Adipocyte (in vitro differentiated cells): ENCODE results near the gene KCNMB4.
"Not testable (repeated sequence)": the region's sequence is repeated elsewhere in the genome, so short reads cannot be mapped to it uniquely, and the experiment has no call there.

ENCODE experiments used
- DNase-seq: peaks from one replicate; pipeline ENCODE4 v3.0.0-alpha.2; 2015; ENCODE audit warnings: low read depth
- H3K27me3 ChIP-seq: replicated peaks from 2 replicates; pipeline ENCODE4 v1.7.0; 2013; ENCODE audit warnings: mild to moderate bottlenecking, low read length, moderate library complexity; ENCODE audit not compliant: control insufficient read depth, insufficient read depth
- H3K36me3 ChIP-seq: 2 replicates; pipeline ENCODE4 v1.7.0; 2013; ENCODE audit warnings: low read length, mild to moderate bottlenecking, moderate library complexity; ENCODE audit not compliant: control insufficient read depth, insufficient read depth, severe bottlenecking
- H3K4me1 ChIP-seq: 2 replicates; pipeline ENCODE4 v1.7.0; 2013; ENCODE audit warnings: mild to moderate bottlenecking, low read length, moderate library complexity; ENCODE audit not compliant: control insufficient read depth, insufficient read depth
- H3K4me3 ChIP-seq: 2 replicates; pipeline ENCODE4 v1.7.0; 2013; ENCODE audit warnings: mild to moderate bottlenecking, low read length, moderate library complexity
- H3K9ac ChIP-seq: 2 replicates; pipeline ENCODE4 v1.7.0; 2013; ENCODE audit warnings: mild to moderate bottlenecking, low read length, moderate library complexity
- H3K9me3 ChIP-seq: 2 replicates; pipeline ENCODE4 v1.7.0; 2013; ENCODE audit warnings: mild to moderate bottlenecking, low read length, moderate library complexity; ENCODE audit not compliant: control insufficient read depth

The KCNMB4 gene

GRCh38 chr12:70379846-70380245, 13.8 kb downstream of the KCNMB4 start:
- no peak overlapping the region for H3K9ac ChIP-seq
- no peaks in the 10 kb centered on the region for H3K27me3 ChIP-seq
- peaks cover 6% of the 10 kb centered on the region for H3K9me3 ChIP-seq
- H3K4me1 ChIP-seq, result no peaks in the 10 kb centered on the region
- no peaks in the 10 kb centered on the region for H3K36me3 ChIP-seq
- no peak for DNase-seq
- H3K4me3 ChIP-seq, result no peak overlapping the region

GRCh38 chr12:70383484-70383883, 17.4 kb downstream of the KCNMB4 start:
- Histone ChIP-seq H3K4me3 (no peak overlapping the region), H3K4me1 (peaks cover 8% of the 10 kb centered on the region), H3K9me3 (peaks cover 6% of the 10 kb centered on the region), H3K27me3 (no peaks in the 10 kb centered on the region), H3K36me3 (no peaks in the 10 kb centered on the region), H3K9ac (no peak overlapping the region)
- DNase-seq, result peak; percentile 44

GRCh38 chr12:70383886-70384285, 17.8 kb downstream of the KCNMB4 start:
- Histone ChIP-seq H3K4me3 (no peak overlapping the region), H3K27me3 (no peaks in the 10 kb centered on the region), H3K4me1 (peaks cover 8% of the 10 kb centered on the region), H3K9ac (no peak overlapping the region), H3K9me3 (peaks cover 5% of the 10 kb centered on the region), H3K36me3 (no peaks in the 10 kb centered on the region)
- peak; percentile 4 for DNase-seq

- Histone ChIP-seq H3K27me3 (no peaks in the 10 kb centered on the region), H3K4me1 (peaks cover 8% of the 10 kb centered on the region), H3K9me3 (peaks cover 13% of the 10 kb centered on the region), H3K4me3 (no peak overlapping the region), H3K36me3 (no peaks in the 10 kb centered on the region), H3K9ac (no peak overlapping the region)
- peak; percentile 46 for DNase-seq
Measured at GRCh38 chr12:70386771-70387170, 20.7 kb downstream of the KCNMB4 start.

GRCh38 chr12:70389678-70390077, 23.6 kb downstream of the KCNMB4 start:
- Histone ChIP-seq H3K9me3 (peaks cover 13% of the 10 kb centered on the region), H3K27me3 (no peaks in the 10 kb centered on the region), H3K4me3 (peak overlapping the region; percentile 27), H3K9ac (no peak overlapping the region), H3K4me1 (peaks cover 22% of the 10 kb centered on the region), H3K36me3 (no peaks in the 10 kb centered on the region)
- no peak for DNase-seq

GRCh38 chr12:70392631-70393030, 26.5 kb downstream of the KCNMB4 start:
- DNase-seq, H3K27me3 ChIP-seq, H3K9ac ChIP-seq, H3K36me3 ChIP-seq, H3K4me3 ChIP-seq: not testable (repeated sequence)
- Histone ChIP-seq H3K4me1 (peaks cover 17% of the 10 kb centered on the region), H3K9me3 (peaks cover 13% of the 10 kb centered on the region)

- peaks cover 17% of the 10 kb centered on the region for H3K4me1 ChIP-seq
- H3K4me3 ChIP-seq, result peak overlapping the region; percentile 17
- peak; percentile 53 for DNase-seq
- H3K9ac ChIP-seq, result peak overlapping the region; percentile 2
- H3K36me3 ChIP-seq, result no peaks in the 10 kb centered on the region
- no peaks in the 10 kb centered on the region for H3K27me3 ChIP-seq
- peaks cover 12% of the 10 kb centered on the region for H3K9me3 ChIP-seq
Measured at GRCh38 chr12:70393787-70394499, 27.9 kb downstream of the KCNMB4 start.

- Histone ChIP-seq H3K4me1 (peaks cover 17% of the 10 kb centered on the region), H3K27me3 (no peaks in the 10 kb centered on the region), H3K9me3 (no peaks in the 10 kb centered on the region), H3K9ac (no peak overlapping the region), H3K4me3 (no peak overlapping the region), H3K36me3 (no peaks in the 10 kb centered on the region)
- no peak for DNase-seq
Measured at GRCh38 chr12:70398002-70398401, 31.9 kb downstream of the KCNMB4 start.

- H3K9me3 ChIP-seq, result no peaks in the 10 kb centered on the region
- peaks cover 11% of the 10 kb centered on the region for H3K4me1 ChIP-seq
- no peak overlapping the region for H3K4me3 ChIP-seq
- H3K9ac ChIP-seq, result no peak overlapping the region
- no peaks in the 10 kb centered on the region for H3K36me3 ChIP-seq
- no peaks in the 10 kb centered on the region for H3K27me3 ChIP-seq
- no peak for DNase-seq
Measured at GRCh38 chr12:70398862-70399261, 32.8 kb downstream of the KCNMB4 start.

GRCh38 chr12:70399311-70399710, 33.2 kb downstream of the KCNMB4 start:
- Histone ChIP-seq H3K27me3 (no peaks in the 10 kb centered on the region), H3K9ac (no peak overlapping the region), H3K36me3 (no peaks in the 10 kb centered on the region), H3K4me1 (peaks cover 6% of the 10 kb centered on the region), H3K9me3 (no peaks in the 10 kb centered on the region), H3K4me3 (no peak overlapping the region)
- no peak for DNase-seq

GRCh38 chr12:70400124-70400523, 34.0 kb downstream of the KCNMB4 start:
- no peaks in the 10 kb centered on the region for H3K9me3 ChIP-seq
- no peaks in the 10 kb centered on the region for H3K27me3 ChIP-seq
- H3K4me1 ChIP-seq, result no peaks in the 10 kb centered on the region
- no peak for DNase-seq
- no peak overlapping the region for H3K9ac ChIP-seq
- no peak overlapping the region for H3K4me3 ChIP-seq
- H3K36me3 ChIP-seq, result no peaks in the 10 kb centered on the region

GRCh38 chr12:70402597-70402996, 36.5 kb downstream of the KCNMB4 start:
- Histone ChIP-seq H3K9ac (no peak overlapping the region), H3K4me3 (no peak overlapping the region), H3K36me3 (no peaks in the 10 kb centered on the region), H3K9me3 (no peaks in the 10 kb centered on the region), H3K4me1 (no peaks in the 10 kb centered on the region), H3K27me3 (no peaks in the 10 kb centered on the region)
- DNase-seq, result no peak
